GM10266 (cell line): Measurements from ENCODE around the gene ALG6.

Experiments used
- DNase-seq: peaks from one replicate; pipeline ENCODE4 v3.0.0; 2012; ENCODE audit errors: extremely low spot score
- TF ChIP-seq, protein P1 (sequence below): IDR thresholded peaks from 2 replicates; pipeline ENCODE4 v1.5.1; 2012; ENCODE audit warnings: mild to moderate bottlenecking, low read depth; ENCODE audit not compliant: control insufficient read depth, insufficient read depth; ENCODE audit errors: missing control alignments

Gene ALG6

DNA sequence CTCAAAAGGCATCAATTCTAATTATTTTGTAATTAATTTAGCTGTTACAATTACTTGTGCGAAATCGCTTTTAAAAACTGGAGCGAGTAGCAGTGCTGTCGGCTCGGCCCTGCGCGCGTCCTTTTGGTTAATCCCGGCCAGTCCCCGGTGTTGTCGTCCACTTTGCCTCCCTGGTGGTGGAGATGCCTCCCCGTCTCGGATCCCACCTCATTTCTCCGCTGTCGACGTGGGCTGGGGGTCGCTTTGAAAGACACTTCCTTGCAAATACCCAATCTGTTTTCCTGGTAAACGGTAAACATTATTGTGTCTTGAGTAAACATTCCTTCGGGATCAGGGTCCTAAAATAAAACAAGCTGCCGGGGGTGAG lies 41.3 kb upstream of the ALG6 start:
- TF ChIP-seq, protein P1, sequence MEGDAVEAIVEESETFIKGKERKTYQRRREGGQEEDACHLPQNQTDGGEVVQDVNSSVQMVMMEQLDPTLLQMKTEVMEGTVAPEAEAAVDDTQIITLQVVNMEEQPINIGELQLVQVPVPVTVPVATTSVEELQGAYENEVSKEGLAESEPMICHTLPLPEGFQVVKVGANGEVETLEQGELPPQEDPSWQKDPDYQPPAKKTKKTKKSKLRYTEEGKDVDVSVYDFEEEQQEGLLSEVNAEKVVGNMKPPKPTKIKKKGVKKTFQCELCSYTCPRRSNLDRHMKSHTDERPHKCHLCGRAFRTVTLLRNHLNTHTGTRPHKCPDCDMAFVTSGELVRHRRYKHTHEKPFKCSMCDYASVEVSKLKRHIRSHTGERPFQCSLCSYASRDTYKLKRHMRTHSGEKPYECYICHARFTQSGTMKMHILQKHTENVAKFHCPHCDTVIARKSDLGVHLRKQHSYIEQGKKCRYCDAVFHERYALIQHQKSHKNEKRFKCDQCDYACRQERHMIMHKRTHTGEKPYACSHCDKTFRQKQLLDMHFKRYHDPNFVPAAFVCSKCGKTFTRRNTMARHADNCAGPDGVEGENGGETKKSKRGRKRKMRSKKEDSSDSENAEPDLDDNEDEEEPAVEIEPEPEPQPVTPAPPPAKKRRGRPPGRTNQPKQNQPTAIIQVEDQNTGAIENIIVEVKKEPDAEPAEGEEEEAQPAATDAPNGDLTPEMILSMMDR = no peak
- DNase-seq = peak; percentile 21

GRCh38 chr1:63326473-63327380 lies 40.7 kb upstream of the ALG6 start:
- TF ChIP-seq, protein P1 = no peak
- peak; percentile 32 for DNase-seq

- TF ChIP-seq, protein P1 = peak; percentile 87
- DNase-seq = peak; percentile 85
Measured at GRCh38 chr1:63327417-63328054, 39.9 kb upstream of the ALG6 start.

DNA sequence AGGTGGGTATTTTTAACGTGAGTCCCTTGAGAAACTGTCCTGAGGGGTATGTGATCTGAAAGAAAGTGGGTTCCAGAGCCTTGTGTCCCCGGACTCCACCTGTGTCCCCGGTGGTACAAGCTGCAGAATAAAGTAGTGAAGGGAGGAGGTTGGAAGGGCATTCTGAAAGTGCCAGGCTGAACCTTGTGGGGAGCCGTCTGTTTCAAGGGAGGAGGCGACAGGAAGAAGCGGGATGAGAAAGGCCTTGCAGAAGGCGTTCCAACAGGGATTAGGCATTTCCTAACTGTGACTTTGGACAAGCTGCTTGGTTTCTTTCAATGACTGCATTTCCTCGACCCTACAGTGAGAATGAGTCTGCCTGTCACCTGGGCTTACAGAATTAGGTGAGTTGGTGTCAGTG lies 39.3 kb upstream of the ALG6 start:
- DNase-seq = no peak
- TF ChIP-seq, protein P1 = no peak

GRCh38 chr1:63328781-63329180 lies 38.6 kb upstream of the ALG6 start:
- TF ChIP-seq, protein P1 = no peak
- DNase-seq = no peak

- TF ChIP-seq, protein P1 = no peak
- DNase-seq = peak; percentile 17
Measured at GRCh38 chr1:63329621-63330330, 37.7 kb upstream of the ALG6 start.
